GM12865 (cell line): ENCODE results near the gene TTC33.
"Not testable (repeated sequence)": the region's sequence is repeated elsewhere in the genome, so short reads cannot be mapped to it uniquely, and the experiment has no call there.

Experiments used
- DNase-seq: peaks from one replicate; pipeline ENCODE4 v3.0.0; 2010; ENCODE audit warnings: low read depth
- H3K4me3 ChIP-seq: 2 replicates; pipeline ENCODE4 v1.5.1; 2011; ENCODE audit warnings: mild to moderate bottlenecking, low read depth, low read length, control low read depth
- CTCF ChIP-seq: IDR thresholded peaks from 2 replicates; pipeline ENCODE4 v1.5.1; 2011; ENCODE audit warnings: low read length, control low read depth, low read depth, inconsistent platforms; ENCODE audit not compliant: insufficient read depth; ENCODE audit errors: missing control alignments

Gene TTC33

GRCh38 chr5:40796487-40796889, 40.7 kb upstream of the TTC33 start:
- no peak for TF ChIP-seq CTCF
- peak overlapping the region; percentile 63 for H3K4me3 ChIP-seq
- DNase-seq, result no peak

- DNase-seq, H3K4me3 ChIP-seq: not testable (repeated sequence)
These were observed 39.1 kb upstream of the TTC33 start for GRCh38 chr5:40794877-40795276.

- DNase-seq, result not testable (repeated sequence)
These were observed 38.6 kb upstream of the TTC33 start for GRCh38 chr5:40794340-40794739.

GRCh38 chr5:40792691-40793090, 36.9 kb upstream of the TTC33 start:
- DNase-seq, H3K4me3 ChIP-seq: not testable (repeated sequence)

More at GRCh38 chr5:40794340-40794739, 38.6 kb upstream of the TTC33 start:
- not testable (repeated sequence) for H3K4me3 ChIP-seq

GRCh38 chr5:40791715-40792139, 36.0 kb upstream of the TTC33 start:
- no peak for TF ChIP-seq CTCF
- H3K4me3 ChIP-seq, result no peak overlapping the region
- no peak for DNase-seq

GRCh38 chr5:40790947-40791593, 35.3 kb upstream of the TTC33 start:
- TF ChIP-seq CTCF, result no peak
- H3K4me3 ChIP-seq, result no peak overlapping the region
- DNase-seq, result no peak

GRCh38 chr5:40788941-40789340, 33.2 kb upstream of the TTC33 start:
- H3K4me3 ChIP-seq, DNase-seq: not testable (repeated sequence)

- no peak overlapping the region for H3K4me3 ChIP-seq
- TF ChIP-seq CTCF, result no peak
- no peak for DNase-seq
These were observed 32.2 kb upstream of the TTC33 start for GRCh38 chr5:40787986-40788385.

GRCh38 chr5:40786664-40787063, 30.9 kb upstream of the TTC33 start:
- not testable (repeated sequence) for DNase-seq, H3K4me3 ChIP-seq

GRCh38 chr5:40784916-40785315, 29.2 kb upstream of the TTC33 start:
- DNase-seq, result no peak
- no peak for TF ChIP-seq CTCF
- H3K4me3 ChIP-seq, result no peak overlapping the region
